ENCODE data around the gene ERGIC2. TPM values are rescaled to one million over a fixed set of nuclear protein-coding genes. Genes with fewer than 3 reads are reported as not detected.
A peak's percentile ranks its signal among the peaks of the same experiment; 100 is the strongest.

The ERGIC2 gene
- total RNA-seq, 1 donor = 50.3 TPM

DNA sequence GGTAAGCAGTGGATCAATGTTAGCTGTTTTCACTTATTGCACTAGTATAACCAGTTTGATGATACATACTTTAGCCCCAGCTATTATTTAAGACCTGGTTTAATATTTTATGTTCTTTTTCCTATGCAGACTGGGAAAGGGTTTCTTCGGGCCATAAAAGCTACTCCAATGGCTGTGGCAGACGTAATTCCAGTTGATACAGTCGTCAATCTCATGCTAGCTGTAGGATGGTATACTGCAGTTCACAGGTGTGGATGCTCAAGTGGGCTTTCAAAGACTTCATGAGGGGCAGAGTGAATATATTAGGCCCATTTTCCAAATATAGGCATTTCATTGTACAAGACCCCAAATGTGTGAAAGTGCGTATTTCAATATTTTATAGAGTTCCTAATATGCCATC, 70.1 kb downstream of the ERGIC2 start:
- Histone ChIP-seq H3K27me3 (ENCODE audit: insufficient read depth, low read length) (no peaks in the 10 kb centered on the region), H3K79me2 (ENCODE audit: insufficient read depth, low read length) (no peaks in the 10 kb centered on the region), H4K20me1 (ENCODE audit: insufficient read depth, low read length) (no peaks in the 10 kb centered on the region), H3K4me2 (ENCODE audit: insufficient read depth, low read length) (no peak overlapping the region), H2AFZ (ENCODE audit: low read length) (no peak overlapping the region), H3K36me3 (ENCODE audit: insufficient read depth, low read length) (no peaks in the 10 kb centered on the region), H3K4me3 (ENCODE audit: insufficient read depth, low read length) (no peak overlapping the region), H3K27ac (ENCODE audit: low read depth, low read length) (no peak overlapping the region), H3K4me1 (ENCODE audit: insufficient read depth, low read length) (no peaks in the 10 kb centered on the region), H3K9me3 (ENCODE audit: low read depth, low read length) (no peaks in the 10 kb centered on the region)
- DNase-seq (ENCODE audit: insufficient read length, low spot score, missing footprints) = no peak
- TF ChIP-seq, protein P1, sequence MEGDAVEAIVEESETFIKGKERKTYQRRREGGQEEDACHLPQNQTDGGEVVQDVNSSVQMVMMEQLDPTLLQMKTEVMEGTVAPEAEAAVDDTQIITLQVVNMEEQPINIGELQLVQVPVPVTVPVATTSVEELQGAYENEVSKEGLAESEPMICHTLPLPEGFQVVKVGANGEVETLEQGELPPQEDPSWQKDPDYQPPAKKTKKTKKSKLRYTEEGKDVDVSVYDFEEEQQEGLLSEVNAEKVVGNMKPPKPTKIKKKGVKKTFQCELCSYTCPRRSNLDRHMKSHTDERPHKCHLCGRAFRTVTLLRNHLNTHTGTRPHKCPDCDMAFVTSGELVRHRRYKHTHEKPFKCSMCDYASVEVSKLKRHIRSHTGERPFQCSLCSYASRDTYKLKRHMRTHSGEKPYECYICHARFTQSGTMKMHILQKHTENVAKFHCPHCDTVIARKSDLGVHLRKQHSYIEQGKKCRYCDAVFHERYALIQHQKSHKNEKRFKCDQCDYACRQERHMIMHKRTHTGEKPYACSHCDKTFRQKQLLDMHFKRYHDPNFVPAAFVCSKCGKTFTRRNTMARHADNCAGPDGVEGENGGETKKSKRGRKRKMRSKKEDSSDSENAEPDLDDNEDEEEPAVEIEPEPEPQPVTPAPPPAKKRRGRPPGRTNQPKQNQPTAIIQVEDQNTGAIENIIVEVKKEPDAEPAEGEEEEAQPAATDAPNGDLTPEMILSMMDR (IDR thresholded peaks at IDR 0.05; ENCODE audit: extremely low read depth, low read depth, low read length) = no peak

DNA sequence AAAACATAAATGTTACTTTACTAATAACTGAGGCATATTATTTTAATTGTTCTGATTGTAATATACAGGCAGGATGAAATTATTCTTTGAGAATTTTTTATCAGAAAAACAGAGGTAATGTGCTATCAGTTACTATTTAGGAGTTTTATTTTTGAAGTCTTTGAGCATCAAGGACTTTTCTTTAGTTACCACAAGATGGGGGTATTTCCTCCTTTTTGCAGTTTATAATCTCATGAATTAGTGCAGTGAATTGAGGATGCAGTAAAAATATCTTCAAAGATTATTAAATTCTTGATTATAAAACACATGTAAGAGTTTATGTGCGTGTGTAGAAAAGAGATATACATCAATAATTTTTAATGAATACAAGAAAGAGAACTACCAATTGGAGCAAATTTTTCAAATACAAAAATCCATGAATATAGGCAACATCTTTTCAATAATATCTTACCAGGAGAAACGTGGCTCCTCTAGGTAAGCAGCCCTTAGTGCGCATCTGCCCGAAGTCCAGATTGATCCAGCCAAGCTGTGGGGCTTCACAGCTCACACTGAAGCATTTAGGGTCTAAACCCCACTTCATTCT, 71.6 kb downstream of the ERGIC2 start:
- Histone ChIP-seq H3K4me2 (ENCODE audit: insufficient read depth, low read length) (no peak overlapping the region), H3K9me3 (ENCODE audit: low read depth, low read length) (no peaks in the 10 kb centered on the region), H2AFZ (ENCODE audit: low read length) (no peak overlapping the region), H3K27ac (ENCODE audit: low read depth, low read length) (no peak overlapping the region), H3K79me2 (ENCODE audit: insufficient read depth, low read length) (no peaks in the 10 kb centered on the region), H3K36me3 (ENCODE audit: insufficient read depth, low read length) (no peaks in the 10 kb centered on the region), H3K4me1 (ENCODE audit: insufficient read depth, low read length) (no peaks in the 10 kb centered on the region), H3K4me3 (ENCODE audit: insufficient read depth, low read length) (no peak overlapping the region), H4K20me1 (ENCODE audit: insufficient read depth, low read length) (no peaks in the 10 kb centered on the region), H3K27me3 (ENCODE audit: insufficient read depth, low read length) (no peaks in the 10 kb centered on the region)
- TF ChIP-seq, protein P1 (IDR thresholded peaks at IDR 0.05; ENCODE audit: extremely low read depth, low read depth, low read length) = peak; percentile 51
- DNase-seq (ENCODE audit: insufficient read length, low spot score, missing footprints) = no peak

DNA sequence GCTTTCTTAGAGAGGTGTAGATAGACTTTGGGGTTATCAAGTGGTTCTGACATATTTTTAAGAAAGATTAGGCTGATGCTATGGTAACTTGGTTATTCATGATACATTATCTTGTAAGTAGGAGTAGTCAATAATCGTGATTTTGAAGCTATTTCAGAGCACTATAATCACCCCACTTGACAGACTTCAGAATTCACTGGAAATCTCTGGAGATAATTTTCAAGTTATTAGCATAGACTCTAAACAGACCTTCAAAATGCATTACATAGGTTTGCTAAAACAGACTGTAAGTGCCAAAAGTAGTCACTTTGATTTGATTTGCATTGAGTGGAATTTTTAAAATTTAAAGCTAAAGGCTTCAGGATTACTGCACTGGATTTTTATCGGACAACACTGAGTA, 74.3 kb downstream of the ERGIC2 start:
- Histone ChIP-seq H3K36me3 (ENCODE audit: insufficient read depth, low read length) (no peaks in the 10 kb centered on the region), H3K79me2 (ENCODE audit: insufficient read depth, low read length) (no peaks in the 10 kb centered on the region), H3K4me3 (ENCODE audit: insufficient read depth, low read length) (no peak overlapping the region), H4K20me1 (ENCODE audit: insufficient read depth, low read length) (no peaks in the 10 kb centered on the region), H3K27ac (ENCODE audit: low read depth, low read length) (no peak overlapping the region), H3K27me3 (ENCODE audit: insufficient read depth, low read length) (no peaks in the 10 kb centered on the region), H3K4me1 (ENCODE audit: insufficient read depth, low read length) (no peaks in the 10 kb centered on the region), H3K4me2 (ENCODE audit: insufficient read depth, low read length) (no peak overlapping the region), H2AFZ (ENCODE audit: low read length) (no peak overlapping the region), H3K9me3 (ENCODE audit: low read depth, low read length) (no peaks in the 10 kb centered on the region)
- TF ChIP-seq, protein P1 (IDR thresholded peaks at IDR 0.05; ENCODE audit: extremely low read depth, low read depth, low read length) = no peak
- DNase-seq (ENCODE audit: insufficient read length, low spot score, missing footprints) = no peak

DNA sequence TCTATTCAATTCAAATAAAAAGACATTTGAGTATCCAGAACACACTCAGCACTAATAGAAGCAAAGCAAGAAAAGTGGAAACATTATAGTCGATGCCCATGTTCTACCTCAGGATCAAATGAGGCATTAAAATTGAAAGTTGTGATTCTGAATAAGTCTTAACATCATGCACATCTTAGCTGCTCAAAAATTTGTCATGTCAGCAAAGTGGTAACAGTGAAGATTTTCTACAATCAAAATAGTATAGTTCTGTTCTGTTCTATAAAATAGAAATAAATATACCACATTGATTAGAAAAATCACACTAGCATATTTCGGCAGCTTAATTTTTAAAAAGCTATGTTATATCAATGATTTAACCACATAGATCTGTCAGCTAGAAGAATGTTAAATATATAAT, 74.7 kb downstream of the ERGIC2 start:
- Histone ChIP-seq H3K4me2 (ENCODE audit: insufficient read depth, low read length) (no peak overlapping the region), H3K4me1 (ENCODE audit: insufficient read depth, low read length) (no peaks in the 10 kb centered on the region), H3K9me3 (ENCODE audit: low read depth, low read length) (no peaks in the 10 kb centered on the region), H3K79me2 (ENCODE audit: insufficient read depth, low read length) (no peaks in the 10 kb centered on the region), H3K36me3 (ENCODE audit: insufficient read depth, low read length) (no peaks in the 10 kb centered on the region), H3K4me3 (ENCODE audit: insufficient read depth, low read length) (no peak overlapping the region), H4K20me1 (ENCODE audit: insufficient read depth, low read length) (no peaks in the 10 kb centered on the region), H3K27ac (ENCODE audit: low read depth, low read length) (no peak overlapping the region), H3K27me3 (ENCODE audit: insufficient read depth, low read length) (no peaks in the 10 kb centered on the region), H2AFZ (ENCODE audit: low read length) (no peak overlapping the region)
- TF ChIP-seq, protein P1 (IDR thresholded peaks at IDR 0.05; ENCODE audit: extremely low read depth, low read depth, low read length) = no peak
- no peak for DNase-seq (ENCODE audit: insufficient read length, low spot score, missing footprints)
